Measurements from ENCODE around the gene RIPPLY3. TPM values are rescaled to one million over a fixed set of nuclear protein-coding genes. Genes with fewer than 3 reads are reported as not detected.
"Not testable (repeated sequence)": the region's sequence is repeated elsewhere in the genome, so short reads cannot be mapped to it uniquely, and the experiment has no call there.

RIPPLY3 gene
- total RNA-seq, 1 donor from 2014 or later, result 0.72 TPM

DNA sequence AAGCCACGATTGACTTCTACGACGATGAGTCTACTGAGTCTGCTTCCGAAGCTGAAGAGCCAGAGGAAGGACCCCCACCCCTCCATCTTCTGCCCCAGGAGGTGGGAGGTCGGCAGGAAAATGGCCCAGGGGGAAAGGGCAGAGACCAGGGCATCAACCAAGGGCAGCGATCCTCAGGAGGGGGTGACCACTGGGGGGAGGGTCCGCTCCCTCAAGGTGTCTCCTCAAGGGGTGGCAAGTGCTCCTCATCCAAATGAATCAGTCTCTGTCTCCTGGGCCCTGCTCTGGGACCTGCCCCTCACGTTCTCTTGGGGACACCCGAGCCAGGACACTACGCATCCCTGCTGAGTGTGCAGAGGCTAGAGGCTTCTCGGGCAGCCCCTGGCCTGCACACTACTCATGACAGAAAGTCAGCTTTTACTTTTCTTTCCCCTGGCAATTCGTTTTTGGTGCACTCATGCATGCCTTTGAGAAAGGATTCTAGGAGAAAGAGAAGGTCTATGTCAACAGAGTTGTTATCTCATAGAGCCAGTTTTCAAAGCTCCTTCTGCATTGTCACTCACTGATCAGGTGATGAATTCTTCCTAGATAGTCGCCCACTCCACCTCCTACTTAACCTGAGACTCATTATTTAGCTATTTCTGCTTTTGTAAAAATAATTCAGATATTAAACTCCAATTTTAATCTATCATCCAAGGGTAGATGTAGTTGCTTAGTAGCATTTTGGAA, 11.6 kb downstream of the RIPPLY3 start:
- DNase-seq, result no peak

DNA sequence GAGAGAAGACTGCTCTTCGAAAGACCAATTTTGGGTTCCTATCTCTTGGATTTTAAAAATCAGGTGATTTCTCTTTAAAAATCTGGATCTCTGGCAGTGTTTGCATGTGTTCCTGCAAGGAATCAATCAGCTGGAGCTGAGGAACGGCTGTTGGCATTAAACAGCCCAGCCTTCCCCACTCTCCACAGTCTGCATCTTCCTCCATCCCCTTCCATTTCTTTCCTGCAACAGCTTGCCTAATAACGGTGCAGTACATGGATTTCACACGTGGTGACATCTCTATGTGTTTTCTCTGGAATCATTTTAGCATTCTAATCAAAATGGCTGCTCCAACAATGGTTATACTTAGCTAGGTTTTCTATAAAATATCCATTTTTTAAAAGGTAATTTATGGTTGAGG, 20.0 kb downstream of the RIPPLY3 start:
- DNase-seq, result no peak

DNA sequence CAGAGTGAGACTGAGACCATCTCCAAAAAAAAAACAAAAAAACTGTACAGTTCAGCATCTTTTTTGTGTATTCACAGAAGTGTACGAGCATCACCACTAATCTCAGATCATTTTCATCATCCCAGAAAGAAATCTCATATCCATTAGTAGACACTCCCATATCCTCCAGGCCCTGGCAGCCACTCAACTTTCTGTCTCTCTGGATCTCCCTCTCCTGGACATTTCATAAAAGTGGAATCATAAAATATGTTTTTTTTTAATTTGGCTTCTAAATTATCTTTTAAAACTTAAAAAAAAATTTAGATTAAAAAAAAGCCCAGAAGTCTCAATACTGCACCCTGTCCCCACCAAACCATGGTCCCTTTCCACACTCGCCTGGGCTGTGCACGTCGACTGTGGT, 22.1 kb downstream of the RIPPLY3 start:
- peak; percentile 15 for DNase-seq

- DNase-seq, result no peak
These were observed 24.4 kb downstream of the RIPPLY3 start for GRCh38 chr21:37030864-37031263.

- DNase-seq, result no peak
These were observed 25.8 kb downstream of the RIPPLY3 start for GRCh38 chr21:37032293-37032692.

DNA sequence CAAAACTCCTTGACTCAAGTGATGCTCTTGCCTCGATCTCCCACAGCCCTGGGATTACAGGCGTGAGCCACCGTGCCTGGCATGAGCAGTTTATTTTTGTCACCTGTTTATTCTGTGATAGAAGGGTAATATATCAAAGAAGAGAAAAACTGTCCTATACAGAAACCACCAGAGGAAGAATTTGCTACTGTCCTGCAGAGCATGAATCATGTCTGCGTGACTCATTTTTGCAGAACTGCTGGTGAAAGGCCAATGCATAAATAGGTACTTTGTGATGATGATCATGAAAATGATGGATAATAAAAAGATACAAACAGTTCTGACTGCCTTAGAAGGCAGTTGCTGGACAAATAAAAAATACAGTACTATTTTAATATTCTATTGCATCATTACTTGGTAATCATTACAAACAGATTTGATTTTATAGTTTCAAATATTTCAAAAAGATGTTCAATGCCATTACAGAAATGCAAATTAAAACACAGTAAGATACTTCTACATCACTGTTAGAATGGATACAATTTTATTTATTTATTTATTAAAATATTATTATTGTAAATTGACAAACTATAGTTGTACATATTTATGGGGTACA, 26.5 kb downstream of the RIPPLY3 start:
- DNase-seq, result no peak

DNA sequence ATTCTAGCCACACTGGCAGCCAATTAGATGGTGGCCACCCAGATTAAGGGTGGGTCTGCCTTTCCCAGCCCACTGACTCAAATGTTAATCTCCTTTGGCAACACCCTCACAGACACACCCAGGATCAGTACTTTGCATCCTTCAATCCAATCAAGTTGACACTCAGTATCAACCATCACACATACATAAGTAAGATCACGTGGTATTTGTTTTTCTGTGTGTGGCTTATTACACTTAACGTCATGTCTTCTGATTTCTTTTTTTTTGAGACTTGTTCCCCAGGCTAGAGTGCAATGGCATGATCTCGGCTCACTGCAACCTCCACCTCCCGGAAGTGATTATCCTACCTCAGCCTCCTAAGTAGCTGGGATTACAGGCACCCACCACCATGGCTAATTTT, 27.9 kb downstream of the RIPPLY3 start:
- not testable (repeated sequence) for DNase-seq

DNA sequence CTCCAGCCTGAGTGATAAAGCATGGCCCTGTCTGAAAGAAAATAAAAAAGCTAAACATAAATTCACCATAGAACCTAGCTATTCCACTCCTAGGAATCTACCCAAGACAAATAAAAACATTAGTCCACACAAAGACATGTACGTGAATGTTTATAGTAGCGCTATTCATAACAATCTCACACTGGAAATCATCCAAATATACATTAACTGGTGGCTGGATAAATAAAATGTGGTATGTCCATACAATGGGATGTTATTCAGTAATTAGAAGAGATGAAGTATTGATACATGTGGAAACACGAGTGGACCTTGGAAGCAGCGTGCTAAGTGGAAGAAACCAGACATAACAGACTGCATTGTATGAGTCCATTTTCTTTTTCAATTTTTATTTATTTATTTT, 29.7 kb downstream of the RIPPLY3 start:
- no peak for DNase-seq

GRCh38 chr21:37039411-37040075, 33.0 kb downstream of the RIPPLY3 start:
- DNase-seq, result no peak

DNA sequence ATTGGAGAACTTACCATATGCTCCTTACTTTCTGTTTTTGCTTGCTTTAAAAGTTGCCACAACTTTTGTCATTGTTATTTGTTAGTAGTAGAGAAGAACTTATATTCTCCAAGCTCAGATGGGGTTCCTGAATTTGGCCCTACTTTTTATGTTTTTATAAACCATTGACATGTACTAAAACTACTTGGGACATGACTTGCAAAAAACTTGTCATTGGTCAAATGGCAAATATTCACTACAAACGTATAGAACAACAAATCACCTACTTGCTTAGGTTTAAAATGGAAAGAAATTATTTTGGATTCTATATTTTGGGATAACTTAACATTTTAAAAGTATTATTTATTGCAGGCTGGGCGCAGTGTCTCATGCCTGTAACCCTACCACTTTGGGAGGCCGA, 33.7 kb downstream of the RIPPLY3 start:
- DNase-seq, result no peak

GRCh38 chr21:37041706-37042271, 35.3 kb downstream of the RIPPLY3 start:
- no peak for DNase-seq

DNA sequence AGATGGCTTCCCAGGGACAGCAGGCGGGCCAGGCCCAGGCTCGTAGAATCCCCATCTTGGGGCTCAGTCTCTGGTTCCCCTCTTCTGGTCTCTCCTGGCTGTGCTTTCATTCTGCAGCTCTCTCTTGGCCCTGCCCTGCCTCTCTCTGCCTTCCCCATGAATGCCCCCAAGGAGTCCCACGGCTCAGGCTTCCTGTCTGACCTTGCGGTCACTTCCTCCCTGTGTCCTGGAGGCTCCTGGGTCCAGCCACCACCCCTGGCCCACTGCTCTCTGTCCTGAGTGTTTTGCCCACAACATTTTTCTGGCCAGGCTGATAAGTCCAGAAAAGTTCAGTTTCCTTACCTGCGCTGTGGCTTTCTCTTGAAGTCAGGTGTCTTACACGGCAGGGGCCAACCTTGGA, 37.3 kb downstream of the RIPPLY3 start:
- no peak for DNase-seq

DNA sequence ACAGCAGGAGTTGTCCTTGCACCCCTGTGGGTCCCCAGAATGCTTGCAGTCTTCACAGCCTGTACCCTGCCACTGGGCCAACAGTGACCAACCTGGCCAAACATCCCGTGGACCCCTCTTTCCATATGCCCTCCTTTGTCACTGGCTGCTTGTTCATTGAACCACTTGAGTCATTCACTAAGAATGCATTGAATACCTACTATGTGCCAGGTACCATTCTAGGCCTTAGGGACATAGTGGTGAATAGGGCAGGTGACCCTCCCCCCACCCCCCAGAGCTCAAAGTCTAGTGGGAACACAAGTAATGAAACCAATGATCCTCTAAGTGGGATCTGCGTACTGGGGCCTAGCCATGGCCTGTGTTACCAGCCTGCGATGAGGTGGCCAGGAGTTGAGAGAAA, 38.1 kb downstream of the RIPPLY3 start:
- no peak for DNase-seq

GRCh38 chr21:37045149-37045548, 38.6 kb downstream of the RIPPLY3 start:
- no peak for DNase-seq

DNA sequence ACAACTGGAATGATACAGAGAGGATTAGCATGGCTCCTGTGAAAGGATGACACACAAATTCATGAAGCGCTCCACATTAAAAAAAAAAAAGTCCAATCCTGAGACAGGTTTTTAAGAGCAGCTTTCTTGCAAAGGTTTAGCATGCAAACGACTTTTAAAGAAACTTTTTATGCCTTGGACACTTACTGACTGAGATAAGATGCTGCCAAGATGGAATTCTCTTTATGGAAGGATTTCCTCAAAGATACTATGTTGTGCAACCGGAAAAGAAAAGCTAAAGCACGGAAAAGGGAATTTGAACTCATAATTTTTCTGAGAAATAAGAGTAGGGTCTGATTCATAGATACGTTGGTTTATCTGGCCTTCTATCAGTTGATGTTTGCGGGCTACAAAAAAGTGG, 39.1 kb downstream of the RIPPLY3 start:
- no peak for DNase-seq

GRCh38 chr21:37047079-37047478, 40.6 kb downstream of the RIPPLY3 start:
- DNase-seq, result no peak

GRCh38 chr21:37049741-37050140, 43.2 kb downstream of the RIPPLY3 start:
- DNase-seq, result not testable (repeated sequence)

DNA sequence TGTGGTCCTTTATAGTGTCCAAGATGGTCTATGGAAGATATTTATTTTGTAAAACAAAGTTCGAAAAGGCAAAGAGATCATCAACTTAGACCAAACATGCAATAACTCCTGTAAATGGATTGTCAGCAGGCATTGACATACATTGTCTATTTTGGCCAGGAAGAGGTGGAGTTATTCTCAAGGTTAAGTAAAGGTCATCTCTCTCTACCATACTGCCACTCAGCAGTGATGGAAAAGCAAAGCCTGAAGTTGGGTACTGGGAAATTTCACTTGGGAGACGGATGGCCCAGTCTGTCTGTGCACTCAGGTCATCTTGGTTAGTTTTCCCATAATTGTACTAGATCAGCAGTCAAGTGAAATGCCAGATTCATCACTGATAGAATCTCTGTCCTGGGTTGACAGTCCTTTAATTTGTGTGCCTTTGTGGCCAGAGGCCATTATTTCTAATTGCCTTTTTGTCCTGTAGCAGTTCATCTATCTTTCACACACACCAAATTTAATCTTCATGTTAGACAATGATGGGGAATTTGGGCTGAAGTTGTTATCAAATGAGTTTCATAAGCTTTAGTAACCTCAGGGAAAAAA, 48.9 kb downstream of the RIPPLY3 start:
- no peak for DNase-seq

- no peak for DNase-seq
These were observed 51.1 kb downstream of the RIPPLY3 start for GRCh38 chr21:37057614-37058013.

DNA sequence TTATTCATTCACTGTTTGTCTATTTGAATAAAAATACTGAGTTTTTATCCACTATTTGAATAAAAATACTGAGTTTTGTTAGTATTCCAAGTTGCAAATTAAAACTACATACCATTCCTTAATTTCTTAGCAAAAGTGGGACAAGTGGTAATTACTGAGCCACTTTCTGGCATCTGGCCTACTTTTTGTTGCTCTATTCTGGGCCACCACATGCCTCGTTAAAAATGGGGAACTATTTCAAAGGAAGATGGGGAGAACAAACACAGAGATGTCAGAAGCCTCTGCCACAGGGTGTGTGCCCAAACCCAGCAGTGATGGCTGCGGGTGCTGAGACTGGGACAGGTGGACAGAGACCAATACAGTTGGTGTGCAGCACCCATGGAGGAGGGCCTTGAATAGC, 51.8 kb downstream of the RIPPLY3 start:
- no peak for DNase-seq

DNA sequence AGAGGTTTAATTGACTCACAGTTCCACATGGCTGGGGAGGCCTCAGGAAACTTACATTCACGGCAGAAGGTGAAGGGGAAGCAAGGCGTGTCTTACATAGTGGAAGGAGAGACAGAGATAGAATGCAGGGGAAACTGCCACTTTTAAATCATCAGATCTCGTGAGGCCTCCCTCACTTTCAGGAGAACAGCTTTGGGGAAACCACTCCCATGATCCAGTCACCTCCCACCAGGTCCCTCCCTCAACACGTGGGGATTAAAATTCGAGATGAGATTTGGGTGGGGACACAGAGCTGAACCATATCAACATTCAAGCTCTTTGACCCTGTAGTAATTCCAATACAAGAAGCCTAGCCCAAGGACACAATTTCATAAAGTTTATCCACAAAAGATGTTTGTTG, 52.7 kb downstream of the RIPPLY3 start:
- DNase-seq, result no peak

GRCh38 chr21:37060296-37060695, 53.8 kb downstream of the RIPPLY3 start:
- peak; percentile 93 for DNase-seq
